ENCODE data around the gene DPT.

Gene DPT

GRCh38 chr1:168654198-168654915 lies 74.6 kb downstream of the DPT start:
- peak; percentile 84 for DNase-seq

DNA sequence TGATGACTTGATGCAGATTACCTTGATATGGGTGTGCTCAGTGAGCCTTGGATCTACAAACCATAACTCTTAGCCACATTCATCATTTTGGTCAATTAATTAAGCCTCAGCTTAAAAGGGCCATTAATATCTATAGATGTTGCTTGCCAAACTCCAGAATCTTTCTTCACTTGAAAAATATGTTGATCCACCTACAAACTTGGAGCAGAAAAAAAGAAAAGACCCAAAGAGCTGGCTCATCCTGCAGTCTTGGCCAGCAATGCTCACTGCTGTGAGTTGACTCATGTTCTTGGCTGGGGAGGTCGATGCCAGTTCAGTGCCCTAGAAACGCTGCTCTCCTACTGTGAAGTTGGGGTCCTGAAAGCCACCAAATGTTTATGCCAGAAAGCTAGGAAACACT lies 75.4 kb downstream of the DPT start:
- peak; percentile 74 for DNase-seq

DNA sequence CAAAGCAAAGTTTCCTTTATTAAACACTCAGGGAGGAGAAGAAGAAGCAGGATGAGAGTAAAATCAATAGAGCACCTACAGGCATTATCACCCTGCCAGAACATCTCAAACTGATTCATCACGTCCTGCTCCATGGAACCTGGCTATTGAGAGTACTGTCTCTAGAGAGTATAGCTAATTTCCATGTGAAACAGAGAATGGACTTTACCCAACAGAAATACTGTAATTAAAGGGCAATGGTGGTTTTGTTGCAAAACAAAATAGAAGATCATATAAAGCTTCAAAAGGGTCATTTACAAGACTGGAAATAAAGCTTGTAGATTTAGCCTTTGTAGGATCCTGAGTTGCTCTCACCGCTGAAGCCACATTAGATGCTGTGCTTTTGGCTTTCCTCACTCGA lies 83.3 kb downstream of the DPT start:
- DNase-seq: no peak
